HCT116 (cell line): ENCODE data around the gene TMEM154. TPM values are rescaled to one million over a fixed set of nuclear protein-coding genes. Genes with fewer than 3 reads are reported as not detected.

ENCODE experiments used
- ATAC-seq: fragments of 200-7000 bp; cut with Tn5 transposase; 2 replicates; pipeline ENCODE4 v1.9.1; 2020; ENCODE audit warnings: mild to moderate bottlenecking, moderate library complexity
- BruUV-seq: library from RNA; stranded (reverse); fragments of 400-500 nt; replicated peaks from 2 replicates; lab custom pipeline; 2021; lab: Mats Ljungman, UMichigan
- CTCF ChIA-PET: fragments of 300-600 bp; sonication (Branson Sonifier 250); formaldehyde crosslinking; loops from one replicate; lab custom pipeline; 2021; ENCODE audit warnings: antibody characterized with exemption; lab: Charles Lee
- POLR2A ChIA-PET: fragments of 300-600, 350-600 bp; sonication (Branson Sonifier 250); formaldehyde crosslinking; loops from one replicate; lab custom pipeline; 2021; ENCODE audit warnings: antibody characterized with exemption; lab: Charles Lee
- RAD21 ChIA-PET, 2 experiments: fragments of 300-600 bp; sonication (Branson Sonifier 250); formaldehyde crosslinking; loops; one replicate each; lab custom pipeline; 2023; ENCODE audit warnings: low total read pairs in 2 of 2; ENCODE audit not compliant: uncharacterized antibody in 2 of 2, unreplicated experiment in 2 of 2, low non-redundant PET in 1 of 2; lab: Charles Lee
- DNase-seq: peaks from one replicate; pipeline ENCODE4 v3.0.0-alpha.2; 2010; ENCODE audit warnings: low read depth, low spot score
- H2AFZ ChIP-seq: fragments of 200-600 bp; shearing (Covaris generic), sonication (generic); 2 replicates; pipeline ENCODE4 v1.6.1; 2017; ENCODE audit warnings: low read depth, mixed run types, mixed read lengths, antibody characterized with exemption, low read length; ENCODE audit not compliant: poor library complexity, severe bottlenecking
- H3K27ac ChIP-seq: 2 replicates; pipeline ENCODE4 v1.5.1; 2012; ENCODE audit warnings: low read depth, low read length
- H3K27me3 ChIP-seq: fragments of 200-600 bp; sonication (generic); 2 replicates; pipeline ENCODE4 v1.6.1; 2016; ENCODE audit warnings: mixed run types, low read length, mixed read lengths; ENCODE audit not compliant: insufficient read depth
- H3K36me3 ChIP-seq, 2 experiments: fragments of 200-500 bp in 1 of 2; fragments of 200-600 bp in 1 of 2; sonication (Bioruptor generic) in 1 of 2; sonication (generic) in 1 of 2; 2 replicates each; pipeline versions ENCODE4 v1.5.1 to v1.6.1; 2014 to 2016; ENCODE audit warnings: low read length in 2 of 2, inconsistent platforms in 1 of 2, mixed read lengths in 1 of 2, mixed run types in 1 of 2; ENCODE audit not compliant: insufficient read depth in 2 of 2, control insufficient read depth in 1 of 2
- H3K4me1 ChIP-seq, 2 experiments: fragments of 200-600 bp in 1 of 2; sonication (generic) in 1 of 2; 2 replicates each; pipeline versions ENCODE4 v1.5.1 to v1.6.1; 2012 to 2017; ENCODE audit warnings: low read length in 2 of 2, inconsistent platforms in 1 of 2, mild to moderate bottlenecking in 1 of 2, mixed read lengths in 1 of 2, mixed run types in 1 of 2, moderate library complexity in 1 of 2; ENCODE audit not compliant: insufficient read depth in 2 of 2, control insufficient read depth in 1 of 2
- H3K4me2 ChIP-seq: fragments of 200-600 bp; sonication (generic); 2 replicates; pipeline ENCODE4 v1.6.1; 2017; ENCODE audit warnings: mixed run types, low read length, mixed read lengths
- H3K4me3 ChIP-seq, 2 experiments: fragments of 200-600 bp in 1 of 2; sonication (generic) in 1 of 2; replicated peaks in 1 of 2; 2 replicates each; pipeline ENCODE4 v1.5.1; 2011 to 2016; ENCODE audit warnings: low read length in 2 of 2, control low read depth in 1 of 2, low read depth in 1 of 2, mild to moderate bottlenecking in 1 of 2, mixed read lengths in 1 of 2, mixed run types in 1 of 2
- H3K79me2 ChIP-seq: fragments of 200-600 bp; sonication (generic); 2 replicates; pipeline ENCODE4 v1.6.1; 2017; ENCODE audit warnings: mild to moderate bottlenecking, mixed run types, low read length, moderate library complexity, mixed read lengths; ENCODE audit not compliant: insufficient read depth
- H3K9ac ChIP-seq: fragments of 200-600 bp; sonication (generic); 2 replicates; pipeline ENCODE4 v1.6.1; 2016; ENCODE audit warnings: low read length, mixed read lengths
- H3K9me2 ChIP-seq: fragments of 200-600 bp; sonication (generic), shearing (Covaris generic); 2 replicates; pipeline ENCODE4 v1.6.1; 2017; ENCODE audit warnings: mixed run types, mild to moderate bottlenecking, moderate library complexity; ENCODE audit not compliant: insufficient read depth
- H3K9me3 ChIP-seq, 2 experiments: fragments of 200-500 bp in 1 of 2; fragments of 200-600 bp in 1 of 2; sonication (Bioruptor generic) in 1 of 2; sonication (generic) in 1 of 2; 2 replicates each; pipeline ENCODE4 v1.6.1; 2014 to 2017; ENCODE audit warnings: low read length in 2 of 2, mixed read lengths in 2 of 2, inconsistent platforms in 1 of 2, low read depth in 1 of 2, mild to moderate bottlenecking in 1 of 2, mixed run types in 1 of 2, moderate library complexity in 1 of 2; ENCODE audit not compliant: control insufficient read depth in 1 of 2, insufficient read depth in 1 of 2
- H4K20me1 ChIP-seq: fragments of 200-600 bp; sonication (generic), shearing (Covaris generic); 2 replicates; pipeline ENCODE4 v1.6.1; 2017; ENCODE audit warnings: mixed run types, mild to moderate bottlenecking, moderate library complexity; ENCODE audit not compliant: insufficient read depth
- ATF3 ChIP-seq: IDR thresholded peaks from 2 replicates; pipeline ENCODE4 v1.6.1; 2012
- EGR1 ChIP-seq: IDR thresholded peaks from 2 replicates; pipeline ENCODE4 v1.6.1; 2012; ENCODE audit warnings: low read depth
- EZH2phosphoT487 ChIP-seq: fragments of 200-600 bp; IDR thresholded peaks from 2 replicates; pipeline ENCODE4 v1.6.1; 2018; ENCODE audit warnings: antibody characterized with exemption, borderline replicate concordance
- FOSL1 ChIP-seq: IDR thresholded peaks from 2 replicates; pipeline ENCODE4 v1.6.1; 2012; ENCODE audit warnings: low read depth
- JUND ChIP-seq: IDR thresholded peaks from 2 replicates; pipeline ENCODE4 v1.6.1; 2012
- MAX ChIP-seq: IDR thresholded peaks from 2 replicates; pipeline ENCODE4 v1.6.1; 2012
- POLR2AphosphoS5 ChIP-seq: IDR thresholded peaks from 2 replicates; pipeline ENCODE4 v1.6.1; 2011; ENCODE audit warnings: mild to moderate bottlenecking, low read depth, low read length, moderate library complexity
- SP1 ChIP-seq: IDR thresholded peaks from 2 replicates; pipeline ENCODE4 v1.6.1; 2012; ENCODE audit warnings: low read depth
- TCF7L2 ChIP-seq: IDR thresholded peaks from 2 replicates; pipeline ENCODE4 v1.7.0; 2011; ENCODE audit warnings: borderline replicate concordance, inconsistent platforms; ENCODE audit not compliant: insufficient read depth, insufficient read length; ENCODE audit errors: extremely low read depth
- ZBTB33 ChIP-seq: IDR thresholded peaks from 2 replicates; pipeline ENCODE4 v1.6.1; 2011; ENCODE audit warnings: mild to moderate bottlenecking, low read length, moderate library complexity; ENCODE audit not compliant: insufficient replicate concordance; ENCODE audit errors: extremely low read depth
- ZNF274 ChIP-seq: fragments of 200-500 bp; sonication (Bioruptor generic); IDR thresholded peaks from 2 replicates; pipeline ENCODE4 v1.6.1; 2014; ENCODE audit warnings: mild to moderate bottlenecking, low read depth, low read length, inconsistent platforms
- intact Hi-C: fragments of 100-400 bp; cut with micrococcal nuclease; formaldehyde crosslinking; loops from 2 replicates; pipeline ENCODE4 v1.10.0; 2022
- total RNA-seq: library from RNA; stranded (reverse); gene quantifications from one replicate; pipeline ENCODE4 v1.2.1, GENCODE V29; 2021; ENCODE audit not compliant: unreplicated experiment

Gene TMEM154
- total RNA-seq, 1 experiment from 2014 or later = 2.4 TPM

- TF ChIP-seq ZBTB33 = no peak
Measured at GRCh38 chr4:152610131-152610530, 69.7 kb downstream of the TMEM154 start (continued).

GRCh38 chr4:152609481-152609880, 70.3 kb downstream of the TMEM154 start:
- no TSS peak for BruUV-seq
- CTCF ChIA-PET = no interaction called here
- H3K9ac ChIP-seq = no peak overlapping the region
- H3K9me3 ChIP-seq = no peaks in the 10 kb centered on the region
- DNase-seq (no peak), ATAC-seq (no peak)
- TF ChIP-seq TCF7L2 (no peak), ZNF274 (no peak), ATF3 (no peak), FOSL1 (no peak), ZBTB33 (no peak), JUND (no peak), MAX (no peak), EGR1 (no peak), SP1 (no peak), EZH2phosphoT487 (no peak), POLR2AphosphoS5 (no peak)
- RAD21 ChIA-PET = no interaction called here
- H3K27ac ChIP-seq = no peak overlapping the region
- no peak overlapping the region for H3K4me2 ChIP-seq
- H3K9me2 ChIP-seq = no peaks in the 10 kb centered on the region
- intact Hi-C loops = no loop called here
- POLR2A ChIA-PET = no interaction called here
- peaks cover 0 to 4% of the 10 kb centered on the region in 2 experiments; a peak in 1 of 4 replicates for H3K4me1 ChIP-seq
- no peaks in the 10 kb centered on the region for H3K36me3 ChIP-seq
- H3K79me2 ChIP-seq = no peaks in the 10 kb centered on the region
- no peak overlapping the region for H3K4me3 ChIP-seq
- no peaks in the 10 kb centered on the region for H4K20me1 ChIP-seq
- no peak overlapping the region for H2AFZ ChIP-seq
- peaks cover 6% of the 10 kb centered on the region; the same call in 1 of the 2 replicates for H3K27me3 ChIP-seq
